ENCODE results near the gene LAT. TPM values are rescaled to one million over a fixed set of nuclear protein-coding genes. Genes with fewer than 3 reads are reported as not detected.
"Not testable (repeated sequence)": the region's sequence is repeated elsewhere in the genome, so short reads cannot be mapped to it uniquely, and the experiment has no call there.

Gene LAT
- total RNA-seq, 1 experiment from 2014 or later = 3.7 TPM

DNA sequence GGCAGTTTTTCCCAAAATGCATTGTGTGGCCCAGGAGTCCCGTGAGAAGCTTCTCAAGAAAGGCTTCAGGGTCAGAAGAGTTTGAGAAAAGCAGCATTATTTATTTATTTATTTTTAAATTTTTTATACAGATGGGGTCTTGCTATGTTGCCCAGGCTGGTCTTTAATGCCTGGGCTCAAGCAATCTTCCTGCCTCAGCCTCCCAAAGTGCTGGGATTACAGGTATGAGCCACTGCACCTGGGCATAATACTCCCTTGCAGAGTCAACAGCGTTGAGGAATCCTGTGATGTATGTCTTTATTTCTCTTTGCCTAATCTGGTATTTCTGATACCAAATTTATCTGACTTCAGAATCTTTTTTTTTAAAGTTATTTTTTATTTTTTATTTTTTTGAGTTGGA is 15.2 kb downstream of the LAT start:
- TF ChIP-seq, protein P1, sequence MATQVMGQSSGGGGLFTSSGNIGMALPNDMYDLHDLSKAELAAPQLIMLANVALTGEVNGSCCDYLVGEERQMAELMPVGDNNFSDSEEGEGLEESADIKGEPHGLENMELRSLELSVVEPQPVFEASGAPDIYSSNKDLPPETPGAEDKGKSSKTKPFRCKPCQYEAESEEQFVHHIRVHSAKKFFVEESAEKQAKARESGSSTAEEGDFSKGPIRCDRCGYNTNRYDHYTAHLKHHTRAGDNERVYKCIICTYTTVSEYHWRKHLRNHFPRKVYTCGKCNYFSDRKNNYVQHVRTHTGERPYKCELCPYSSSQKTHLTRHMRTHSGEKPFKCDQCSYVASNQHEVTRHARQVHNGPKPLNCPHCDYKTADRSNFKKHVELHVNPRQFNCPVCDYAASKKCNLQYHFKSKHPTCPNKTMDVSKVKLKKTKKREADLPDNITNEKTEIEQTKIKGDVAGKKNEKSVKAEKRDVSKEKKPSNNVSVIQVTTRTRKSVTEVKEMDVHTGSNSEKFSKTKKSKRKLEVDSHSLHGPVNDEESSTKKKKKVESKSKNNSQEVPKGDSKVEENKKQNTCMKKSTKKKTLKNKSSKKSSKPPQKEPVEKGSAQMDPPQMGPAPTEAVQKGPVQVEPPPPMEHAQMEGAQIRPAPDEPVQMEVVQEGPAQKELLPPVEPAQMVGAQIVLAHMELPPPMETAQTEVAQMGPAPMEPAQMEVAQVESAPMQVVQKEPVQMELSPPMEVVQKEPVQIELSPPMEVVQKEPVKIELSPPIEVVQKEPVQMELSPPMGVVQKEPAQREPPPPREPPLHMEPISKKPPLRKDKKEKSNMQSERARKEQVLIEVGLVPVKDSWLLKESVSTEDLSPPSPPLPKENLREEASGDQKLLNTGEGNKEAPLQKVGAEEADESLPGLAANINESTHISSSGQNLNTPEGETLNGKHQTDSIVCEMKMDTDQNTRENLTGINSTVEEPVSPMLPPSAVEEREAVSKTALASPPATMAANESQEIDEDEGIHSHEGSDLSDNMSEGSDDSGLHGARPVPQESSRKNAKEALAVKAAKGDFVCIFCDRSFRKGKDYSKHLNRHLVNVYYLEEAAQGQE (IDR thresholded peaks at IDR 0.05; ENCODE audit: insufficient read depth in 1 of 2, low read depth in 2 of 2, low read length in 1 of 2) = no peak
- TF ChIP-seq POLR2AphosphoS5 (IDR thresholded peaks at IDR 0.05; ENCODE audit: low read depth, low read length) (no peak), SIN3A (IDR thresholded peaks at IDR 0.05; ENCODE audit: borderline replicate concordance, insufficient read depth, low read depth, low read length) (no peak), TCF7L2 (IDR thresholded peaks at IDR 0.05; ENCODE audit: low read depth, low read length) (no peak)
- TF ChIP-seq, protein P2, sequence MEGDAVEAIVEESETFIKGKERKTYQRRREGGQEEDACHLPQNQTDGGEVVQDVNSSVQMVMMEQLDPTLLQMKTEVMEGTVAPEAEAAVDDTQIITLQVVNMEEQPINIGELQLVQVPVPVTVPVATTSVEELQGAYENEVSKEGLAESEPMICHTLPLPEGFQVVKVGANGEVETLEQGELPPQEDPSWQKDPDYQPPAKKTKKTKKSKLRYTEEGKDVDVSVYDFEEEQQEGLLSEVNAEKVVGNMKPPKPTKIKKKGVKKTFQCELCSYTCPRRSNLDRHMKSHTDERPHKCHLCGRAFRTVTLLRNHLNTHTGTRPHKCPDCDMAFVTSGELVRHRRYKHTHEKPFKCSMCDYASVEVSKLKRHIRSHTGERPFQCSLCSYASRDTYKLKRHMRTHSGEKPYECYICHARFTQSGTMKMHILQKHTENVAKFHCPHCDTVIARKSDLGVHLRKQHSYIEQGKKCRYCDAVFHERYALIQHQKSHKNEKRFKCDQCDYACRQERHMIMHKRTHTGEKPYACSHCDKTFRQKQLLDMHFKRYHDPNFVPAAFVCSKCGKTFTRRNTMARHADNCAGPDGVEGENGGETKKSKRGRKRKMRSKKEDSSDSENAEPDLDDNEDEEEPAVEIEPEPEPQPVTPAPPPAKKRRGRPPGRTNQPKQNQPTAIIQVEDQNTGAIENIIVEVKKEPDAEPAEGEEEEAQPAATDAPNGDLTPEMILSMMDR (IDR thresholded peaks at IDR 0.05) = no peak
- CTCF ChIA-PET = no interaction called here
- in situ Hi-C loops (cut with HindIII; ENCODE audit: low pct_unique_long_range_greater_than_20kb, low sequenced_read_pairs) = no loop called here

DNA sequence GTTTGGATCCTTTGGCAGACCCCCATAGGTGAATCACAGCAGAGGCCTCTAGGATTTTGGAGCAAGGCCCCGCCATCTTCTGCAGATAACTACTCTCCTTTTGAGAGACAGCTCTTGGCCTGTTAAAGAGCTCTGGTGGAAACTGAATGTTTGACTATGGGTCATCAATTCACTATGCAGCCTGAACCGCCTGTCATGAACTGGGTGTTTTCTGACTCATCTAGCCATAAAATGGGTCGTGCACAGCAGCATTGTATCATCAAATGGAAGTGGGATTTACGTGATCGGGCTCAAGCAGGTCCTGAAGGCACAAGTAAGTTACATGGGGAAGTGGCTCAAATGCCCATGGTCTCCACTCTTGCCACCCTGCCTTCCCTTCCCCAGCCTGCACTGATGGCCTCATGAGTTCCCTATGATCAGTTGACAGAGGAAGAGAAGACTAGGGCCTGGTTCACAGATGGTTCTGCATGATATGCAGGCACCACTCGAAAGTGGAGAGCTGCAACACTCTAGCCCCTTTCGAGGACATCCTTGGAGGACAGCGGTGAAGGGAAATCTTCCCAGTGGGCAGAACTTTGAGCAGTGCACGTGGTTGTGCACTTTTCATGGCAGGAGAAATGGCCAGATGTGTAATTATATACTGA is 19.8 kb downstream of the LAT start:
- BruUV-seq (replicated peaks); H3K9me3 ChIP-seq (ENCODE audit: control insufficient read depth, insufficient read depth, low read depth, low read length); in situ Hi-C loops (cut with HindIII; ENCODE audit: low pct_unique_long_range_greater_than_20kb, low sequenced_read_pairs); H3K36me3 ChIP-seq (ENCODE audit: control insufficient read depth, insufficient read depth, low read length); POLR2A ChIA-PET; intact Hi-C loops (cut with micrococcal nuclease; ENCODE audit: unreplicated experiment); DNase-seq (ENCODE audit: low read depth, low spot score); H3K4me1 ChIP-seq (ENCODE audit: control insufficient read depth, insufficient read depth, low read length); H3K27me3 ChIP-seq (ENCODE audit: control insufficient read depth, insufficient read depth, low read length); CTCF ChIA-PET; ATAC-seq; H3K4me3 ChIP-seq (ENCODE audit: low read depth in 2 of 2, low read length in 2 of 2); H3K27ac ChIP-seq (ENCODE audit: low read length): not testable (repeated sequence)

More for the DNA sequence above, 15.2 kb downstream of the LAT start:
- no peaks in the 10 kb centered on the region for H3K36me3 ChIP-seq (ENCODE audit: control insufficient read depth, insufficient read depth, low read length)
- H3K4me1 ChIP-seq (ENCODE audit: control insufficient read depth, insufficient read depth, low read length) = no peaks in the 10 kb centered on the region
- H3K9me3 ChIP-seq (ENCODE audit: control insufficient read depth, insufficient read depth, low read depth, low read length) = no peaks in the 10 kb centered on the region
- H3K27me3 ChIP-seq (ENCODE audit: control insufficient read depth, insufficient read depth, low read length) = no peaks in the 10 kb centered on the region
- intact Hi-C loops (cut with micrococcal nuclease; ENCODE audit: unreplicated experiment) = no loop called here
- ATAC-seq = no peak
- H3K27ac ChIP-seq (ENCODE audit: low read length) = no peak overlapping the region
- no TSS peak for BruUV-seq (replicated peaks)
- H3K4me3 ChIP-seq (ENCODE audit: low read depth in 2 of 2, low read length in 2 of 2) = no peak overlapping the region
- POLR2A ChIA-PET = no interaction called here
- no peak for DNase-seq (ENCODE audit: low read depth, low spot score)
